ENCODE measurements around the gene GTSE1. TPM values are rescaled to one million over a fixed set of nuclear protein-coding genes. Genes with fewer than 3 reads are reported as not detected.

GTSE1 gene
- polyA plus RNA-seq, 4 donors: 14.4 to 18.4 (median 15.7) TPM

DNA sequence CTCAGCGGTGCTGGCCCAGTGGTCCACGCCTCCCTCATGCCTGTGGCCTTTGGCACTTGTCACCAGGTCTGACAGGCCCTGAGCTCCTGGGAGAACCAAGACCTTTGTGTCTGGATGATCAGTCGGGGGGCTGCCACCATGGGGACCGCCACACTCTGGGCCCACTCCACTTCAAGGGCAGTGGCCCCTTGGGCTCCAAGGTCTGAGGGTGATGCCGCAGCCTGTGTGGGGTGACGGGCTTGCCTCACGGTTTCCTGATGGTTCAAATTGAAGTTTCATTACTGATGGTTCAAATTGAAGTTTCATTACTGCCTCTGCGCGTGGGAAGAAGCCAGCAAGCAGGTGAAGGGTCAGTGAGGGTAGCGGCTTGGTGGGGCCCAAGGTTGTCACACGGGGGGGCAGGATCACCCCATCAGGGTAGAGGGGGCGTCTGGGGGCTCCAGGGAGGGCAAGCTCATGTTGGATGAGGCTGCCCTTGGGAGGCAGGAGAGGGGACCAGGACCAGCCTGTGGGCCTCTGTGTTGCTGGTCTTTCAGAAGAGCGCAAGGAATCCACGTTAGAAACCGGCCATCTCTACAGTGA is 66.4 kb downstream of the GTSE1 start:
- no peak for DNase-seq (ENCODE audit: low read depth in 4 of 4, low spot score in 3 of 4)

DNA sequence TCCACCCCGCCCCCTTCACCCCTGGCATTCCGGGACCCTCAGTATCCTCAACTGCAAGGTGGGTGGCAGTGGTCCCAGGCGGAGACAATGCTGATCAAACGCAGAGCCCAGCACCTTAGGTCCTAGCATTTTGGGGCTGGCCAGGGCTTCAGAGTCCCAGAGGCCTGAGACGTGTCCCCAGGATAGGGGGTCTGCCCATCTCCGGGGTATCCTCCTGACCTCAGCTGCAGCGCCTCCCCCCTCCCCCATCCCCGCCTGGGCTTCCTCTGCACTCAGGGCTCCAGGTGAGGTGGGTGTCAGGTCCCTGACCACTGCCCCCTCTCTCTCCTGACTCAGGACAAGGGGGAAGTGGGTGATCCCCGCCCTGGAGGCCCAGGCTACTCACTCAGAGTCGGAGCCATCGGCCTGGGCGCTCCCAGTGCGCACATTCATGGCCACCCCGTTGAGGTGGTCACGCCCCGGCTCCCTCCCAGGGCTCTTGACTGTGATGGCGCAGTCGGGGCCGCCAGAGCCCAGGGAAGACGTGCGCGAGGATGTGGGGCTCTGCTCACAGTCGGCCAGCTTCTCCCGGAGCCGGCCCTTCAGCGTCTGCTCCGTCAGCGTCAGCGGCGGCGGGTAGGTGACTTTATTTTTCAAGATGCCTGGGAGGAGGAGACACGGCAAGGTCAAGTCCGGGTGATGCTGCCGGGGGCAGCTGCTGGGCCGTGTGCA is 67.1 kb downstream of the GTSE1 start:
- no peak for DNase-seq (ENCODE audit: low read depth in 4 of 4, low spot score in 3 of 4)

DNA sequence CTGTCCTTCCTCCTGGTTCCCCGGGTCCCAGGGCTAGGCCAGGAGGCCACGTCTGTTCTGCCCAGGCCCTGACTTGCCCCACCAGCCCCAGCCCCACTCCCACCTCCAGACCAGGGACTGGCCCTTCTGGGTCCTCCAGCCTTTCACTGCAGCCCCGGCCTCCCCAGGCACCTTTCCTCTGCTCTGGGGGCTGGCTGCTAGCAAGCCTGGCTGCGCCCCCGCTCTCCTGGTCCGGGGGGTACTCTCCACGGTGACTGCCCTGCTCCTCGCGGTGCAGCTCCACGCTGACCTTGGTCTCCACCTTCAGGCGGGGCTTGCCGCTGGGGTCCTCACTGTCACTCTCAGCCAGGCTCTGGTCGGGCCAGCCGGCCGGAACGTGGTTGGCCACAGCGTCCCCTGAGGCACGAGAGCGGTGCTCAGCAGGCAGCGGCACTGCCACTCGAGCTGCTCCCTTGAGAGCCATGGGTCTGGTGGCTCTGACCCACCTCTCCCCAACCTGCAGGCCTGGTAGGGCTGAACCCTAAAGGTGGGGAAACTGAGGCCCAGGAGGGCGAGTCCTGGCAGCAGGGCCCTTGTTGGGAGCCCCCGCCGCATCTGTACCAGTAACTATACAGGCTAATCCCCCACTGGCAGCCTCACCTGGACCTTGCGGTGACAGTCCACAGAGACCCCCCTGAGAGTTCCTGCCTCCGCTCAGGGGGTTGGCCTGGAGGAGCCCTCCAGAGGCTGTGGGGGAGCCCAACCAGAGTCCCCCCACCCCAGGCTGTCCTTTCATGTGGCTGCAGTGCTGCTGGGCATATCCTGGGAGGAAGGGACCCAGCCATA is 67.9 kb downstream of the GTSE1 start:
- DNase-seq (ENCODE audit: low read depth in 4 of 4, low spot score in 3 of 4): no peak

DNA sequence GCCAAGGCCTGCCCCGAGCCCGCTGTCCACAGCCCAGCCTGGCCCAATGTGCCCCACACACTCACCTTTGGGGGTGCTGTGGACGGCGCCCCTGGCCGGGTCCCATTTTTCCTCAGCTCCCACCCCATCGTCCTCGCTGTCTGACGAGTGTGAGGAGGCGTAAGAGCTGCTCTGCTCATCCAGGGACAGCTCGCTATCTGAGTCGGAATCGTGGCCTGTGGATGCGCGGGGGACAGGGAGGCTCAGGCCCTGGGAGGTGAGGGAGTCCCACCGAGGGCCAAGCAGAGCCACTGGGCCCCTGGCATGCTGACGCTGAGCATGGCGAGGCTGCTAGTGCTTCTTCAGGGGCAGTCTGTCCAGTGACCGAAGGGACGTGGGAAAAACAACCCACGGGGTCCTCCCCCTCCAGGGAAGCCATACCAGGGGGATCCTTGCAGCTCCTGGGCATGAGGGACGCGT is 68.5 kb downstream of the GTSE1 start:
- no peak for DNase-seq (ENCODE audit: low read depth in 4 of 4, low spot score in 3 of 4)

DNA sequence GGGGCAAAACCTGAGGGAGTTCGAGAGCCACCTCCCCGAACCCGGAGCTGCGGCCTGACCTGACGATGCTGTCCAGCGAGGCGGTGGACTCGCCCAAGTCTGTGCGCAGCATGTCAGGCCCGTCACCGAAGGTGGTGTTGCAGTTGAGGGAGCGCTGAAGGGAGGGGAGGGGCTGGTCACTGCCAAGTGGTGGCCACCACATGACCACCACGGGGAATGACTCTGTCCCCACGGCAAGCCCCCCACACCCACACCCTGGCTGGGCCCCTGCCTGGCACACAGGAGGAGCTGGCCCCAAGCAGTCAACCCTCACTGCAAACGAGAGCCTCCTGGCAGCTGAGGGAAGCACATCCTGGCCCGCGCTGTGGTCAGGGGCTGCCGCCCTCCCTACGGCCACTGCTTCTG is 69.7 kb downstream of the GTSE1 start:
- DNase-seq (ENCODE audit: low read depth in 4 of 4, low spot score in 3 of 4): no peak

DNA sequence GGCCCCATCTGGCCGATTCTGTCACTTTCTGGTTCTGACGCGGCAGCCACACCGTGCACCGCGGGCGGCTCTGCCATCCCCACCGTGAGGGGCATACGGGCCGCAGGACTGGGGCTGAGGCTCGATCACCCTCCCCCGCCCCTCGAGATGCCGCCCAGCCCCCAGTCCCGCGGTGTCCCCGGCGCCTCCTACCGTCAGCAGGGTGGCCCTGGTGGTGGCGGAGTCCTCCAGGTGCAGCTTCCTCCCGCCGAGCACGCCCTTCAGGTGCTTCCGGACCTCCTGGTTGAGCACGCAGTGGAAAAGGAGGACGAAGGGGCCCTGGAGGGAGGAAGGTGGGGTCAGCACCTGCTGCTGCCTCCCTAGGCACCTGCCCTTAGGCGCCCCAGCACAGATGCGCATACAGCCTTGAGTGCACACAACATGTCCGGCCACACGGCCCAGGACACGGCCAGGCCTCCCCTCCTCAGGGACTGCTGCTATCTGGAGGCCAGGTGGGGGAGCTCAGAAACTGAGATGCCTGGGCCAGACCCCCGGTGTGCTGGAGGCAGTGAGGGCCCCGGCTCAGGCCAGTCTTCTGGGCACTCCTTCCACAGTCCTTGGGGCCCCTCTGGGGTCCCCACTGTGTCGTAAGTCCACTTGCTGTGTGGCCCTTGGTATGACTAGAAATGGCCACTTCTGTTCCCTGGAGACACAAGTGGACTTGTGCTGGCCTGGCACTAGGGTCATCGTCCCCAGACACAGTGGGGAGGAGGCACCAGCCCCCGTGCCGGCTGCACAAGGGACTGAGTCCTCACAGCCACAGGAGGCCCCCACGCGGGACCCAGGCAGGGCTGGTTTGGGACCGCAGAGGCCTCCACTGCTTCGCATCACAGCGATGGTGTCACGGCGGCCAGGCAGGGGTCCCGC is 70.4 kb downstream of the GTSE1 start:
- no peak for DNase-seq (ENCODE audit: low read depth in 4 of 4, low spot score in 3 of 4)

DNA sequence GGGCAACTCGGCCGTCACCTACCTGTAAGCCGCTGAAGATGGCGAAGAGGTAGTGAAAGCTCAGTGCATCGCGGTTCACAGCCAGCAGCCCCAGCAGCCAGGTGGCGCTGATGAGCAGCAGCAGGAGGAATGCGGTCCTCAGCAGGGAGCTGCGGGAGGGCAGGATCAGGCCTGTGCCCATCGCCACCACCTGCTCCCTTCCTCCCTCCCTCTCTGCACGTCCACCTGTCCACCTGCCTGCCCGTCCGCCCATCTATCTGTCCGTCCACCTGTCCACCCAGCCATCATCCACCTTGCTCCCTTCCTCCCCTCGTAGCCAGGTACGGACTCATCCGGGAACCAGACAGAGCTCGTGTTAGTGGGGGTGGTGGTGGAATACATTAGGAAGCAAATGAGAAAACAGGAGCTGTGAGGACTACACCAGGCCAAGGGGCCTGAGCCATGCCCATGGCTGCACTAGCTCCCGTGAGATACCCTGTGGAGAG is 71.1 kb downstream of the GTSE1 start:
- DNase-seq (ENCODE audit: low read depth in 4 of 4, low spot score in 3 of 4): no peak

DNA sequence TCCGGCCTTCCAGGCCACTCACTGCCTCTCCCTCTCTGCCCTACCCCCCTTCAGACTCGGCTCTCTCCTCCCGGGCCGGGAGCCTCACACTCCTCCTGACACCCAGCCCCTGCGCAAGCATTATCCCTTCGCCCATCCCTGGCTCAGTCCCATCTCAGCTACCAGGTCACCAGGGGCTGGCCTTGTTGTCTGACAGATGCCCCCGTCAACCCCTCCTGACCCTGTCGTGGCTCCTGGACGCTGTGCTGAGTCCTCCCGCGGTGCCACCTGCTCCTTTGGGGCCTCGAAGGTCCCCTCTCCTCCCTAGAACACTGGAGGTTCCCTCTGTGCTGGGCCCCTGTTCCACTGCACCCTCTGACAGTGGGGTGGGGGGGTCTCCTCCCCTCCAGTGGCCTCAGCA is 71.8 kb downstream of the GTSE1 start:
- no peak for DNase-seq (ENCODE audit: low read depth in 4 of 4, low spot score in 3 of 4)

DNA sequence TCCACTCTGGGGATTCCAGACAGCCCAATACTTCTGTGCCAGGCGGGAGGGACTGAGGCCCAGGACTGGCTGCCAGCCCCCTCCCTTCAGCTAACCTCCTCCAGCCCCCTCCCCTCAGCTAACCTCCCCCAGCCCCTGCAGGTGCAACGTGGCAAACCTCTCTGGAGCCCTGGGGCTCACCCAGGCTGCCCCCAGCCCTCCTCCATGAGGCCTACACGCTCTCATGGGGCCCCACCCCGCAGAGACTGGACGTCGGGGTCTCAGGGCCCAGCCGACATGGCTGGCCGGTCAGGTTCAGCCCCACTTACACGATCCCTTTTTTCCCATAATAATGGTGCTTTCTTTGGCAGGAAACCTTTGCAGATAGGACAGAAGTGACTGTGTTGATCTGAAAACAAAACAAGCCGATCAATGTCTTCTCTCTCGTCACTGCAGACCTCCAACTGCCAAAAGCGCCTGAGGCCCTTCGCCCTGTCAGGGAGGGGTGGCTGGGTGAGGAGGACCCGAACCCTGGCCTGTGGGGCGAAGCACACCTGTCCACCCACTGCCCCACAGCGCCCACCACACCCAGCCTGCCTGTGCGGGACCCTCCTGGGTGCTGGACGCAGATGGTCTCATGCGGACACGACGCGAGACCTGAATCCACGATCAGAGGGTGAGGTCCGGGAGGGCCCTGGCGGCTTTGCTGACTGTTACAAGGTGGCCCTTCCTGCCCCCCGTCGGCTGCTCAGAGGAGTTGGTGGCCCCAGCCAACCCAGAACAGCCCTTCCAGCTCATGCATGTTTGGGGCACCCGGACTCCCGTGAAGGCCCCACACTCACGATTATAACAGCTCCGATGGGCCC is 72.4 kb downstream of the GTSE1 start:
- no peak for DNase-seq (ENCODE audit: low read depth in 4 of 4, low spot score in 3 of 4)

DNA sequence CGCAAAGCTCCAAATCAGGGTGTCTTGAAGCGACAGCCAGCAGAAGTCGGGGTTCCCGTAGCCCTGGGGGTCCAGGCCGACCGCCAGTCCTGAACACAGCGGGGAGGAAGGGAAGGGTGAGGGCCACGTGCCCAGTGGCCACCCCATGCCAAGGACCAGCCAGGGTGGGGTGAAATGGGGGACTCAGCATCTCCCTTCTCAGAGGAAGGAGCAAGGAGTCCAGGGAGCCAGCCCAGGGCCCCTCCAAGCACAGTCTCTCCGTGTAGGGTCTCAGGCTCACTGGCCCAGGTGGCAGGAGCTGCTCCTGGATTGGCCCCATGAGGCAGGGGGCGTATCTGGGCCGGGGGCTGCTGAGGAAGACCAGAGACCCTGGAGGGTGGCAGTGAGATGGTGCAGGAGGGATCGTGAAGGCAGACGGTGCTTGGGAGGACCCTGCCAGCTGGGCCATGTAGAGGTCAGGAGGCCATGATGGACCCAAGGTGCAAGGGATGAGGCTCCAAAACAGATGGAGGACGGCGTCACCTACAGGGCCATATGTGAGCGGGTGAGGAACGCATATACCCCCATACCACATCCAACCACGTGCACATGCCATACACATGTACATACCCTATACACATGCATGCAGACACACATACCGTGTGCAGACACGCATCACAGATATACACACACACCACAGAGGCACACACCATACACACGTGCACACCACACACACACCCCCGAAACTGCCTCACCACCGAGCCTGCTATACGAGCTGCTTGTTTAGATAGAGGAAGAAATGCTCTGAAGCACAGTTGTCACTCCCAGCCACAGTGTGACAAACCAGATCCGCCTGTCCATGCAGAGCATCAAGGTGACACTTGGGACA is 73.3 kb downstream of the GTSE1 start:
- no peak for DNase-seq (ENCODE audit: low read depth in 4 of 4, low spot score in 3 of 4)

DNA sequence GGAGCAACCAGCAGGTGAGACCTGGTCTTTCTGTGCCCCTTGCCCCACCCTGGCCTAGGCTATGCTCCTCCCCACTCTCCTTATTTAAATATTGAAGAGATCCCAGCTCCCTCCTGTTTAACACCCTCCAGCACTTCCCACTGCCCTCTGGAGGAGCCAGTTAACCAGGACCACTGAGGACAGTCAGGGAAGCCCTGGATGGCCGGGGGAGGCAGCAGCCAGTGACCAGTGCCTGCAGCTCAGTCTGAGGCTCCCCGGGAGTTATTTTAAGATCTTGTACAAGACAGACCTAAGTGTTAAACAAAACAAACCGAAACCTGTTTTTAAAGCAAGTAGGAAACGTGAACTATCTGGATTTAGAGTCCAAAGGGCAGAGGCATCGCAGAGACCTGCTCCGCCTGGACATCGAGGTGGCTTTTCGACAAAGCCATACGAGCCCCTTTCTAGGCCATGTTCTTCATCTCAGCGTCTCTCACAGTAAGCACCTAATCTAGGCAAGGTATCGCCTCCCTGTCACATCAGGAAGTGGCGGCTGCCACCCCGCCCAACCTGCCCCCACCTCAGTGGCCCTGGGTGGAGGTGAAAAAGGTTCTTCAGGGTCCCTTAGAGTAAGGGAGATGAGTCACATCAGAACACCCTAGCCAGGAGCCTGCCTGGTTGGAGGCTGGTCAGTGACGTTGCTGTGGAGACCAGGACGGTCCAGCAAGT is 74.1 kb downstream of the GTSE1 start:
- no peak for DNase-seq (ENCODE audit: low read depth in 4 of 4, low spot score in 3 of 4)

DNA sequence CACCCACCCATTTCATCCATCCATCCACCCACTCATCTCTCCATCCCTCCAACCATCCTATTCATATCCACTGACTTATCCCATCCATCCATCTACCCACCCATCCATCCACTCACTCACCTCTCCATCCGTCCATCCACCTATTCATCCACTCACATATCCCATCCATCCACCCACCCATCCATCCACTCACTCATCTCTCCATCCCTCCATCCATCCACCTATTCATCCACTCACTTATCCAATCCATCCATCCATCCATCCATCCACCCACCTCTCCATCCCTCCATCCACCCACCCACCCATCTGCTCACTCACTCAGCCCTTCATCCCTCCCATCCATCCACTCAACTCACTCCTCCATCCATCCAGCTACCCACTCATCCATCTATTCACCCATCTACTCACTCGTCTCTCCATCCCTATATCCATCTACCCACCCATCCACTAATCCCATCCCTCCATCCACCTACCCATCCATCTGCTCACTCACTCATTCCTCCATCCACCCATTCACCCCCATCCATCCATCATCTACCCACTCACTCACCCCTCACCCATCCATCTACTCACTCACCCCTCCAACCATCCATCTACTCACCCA is 75.1 kb downstream of the GTSE1 start:
- DNase-seq (ENCODE audit: low read depth in 4 of 4, low spot score in 3 of 4): no peak

DNA sequence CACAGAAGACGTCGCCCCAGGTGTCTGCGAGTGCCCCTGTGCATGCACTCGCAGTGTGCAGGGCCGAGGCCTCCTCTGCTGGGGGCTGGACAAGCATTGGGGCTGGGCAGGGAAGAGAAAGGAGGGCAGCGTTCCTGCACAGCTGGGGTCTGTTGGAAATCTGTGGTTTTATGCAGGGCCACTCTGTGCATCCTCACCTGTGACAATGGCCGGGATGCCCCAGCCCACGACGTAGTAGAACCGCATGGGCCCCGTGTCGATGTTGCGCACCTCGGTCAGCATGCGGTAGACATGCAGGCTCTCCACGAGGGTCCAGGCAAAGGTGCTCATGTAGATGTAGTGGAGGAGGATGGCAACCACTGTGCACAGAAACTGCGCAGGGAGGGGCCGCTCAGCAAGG is 76.0 kb downstream of the GTSE1 start:
- DNase-seq (ENCODE audit: low read depth in 4 of 4, low spot score in 3 of 4): no peak

DNA sequence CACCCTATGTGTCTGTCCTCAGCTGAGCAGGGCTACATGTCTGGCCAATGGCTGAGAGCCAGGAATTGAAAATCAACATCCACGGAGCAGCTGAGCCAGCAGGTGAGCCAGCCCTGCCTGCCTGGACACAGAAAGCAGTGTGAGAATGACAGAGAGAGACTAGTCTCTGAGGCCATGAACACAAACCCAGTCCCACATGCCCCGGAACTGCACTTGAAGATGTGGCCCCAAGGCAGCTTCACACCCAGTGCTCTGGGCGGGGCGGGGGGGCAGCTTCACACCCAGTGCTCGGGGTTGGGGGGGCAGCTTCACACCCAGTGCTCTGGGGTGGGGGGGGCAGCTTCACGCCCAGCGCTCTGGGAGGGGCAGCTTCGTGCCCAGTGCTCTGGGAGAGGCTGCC is 76.5 kb downstream of the GTSE1 start:
- no peak for DNase-seq (ENCODE audit: low read depth in 4 of 4, low spot score in 3 of 4)

DNA sequence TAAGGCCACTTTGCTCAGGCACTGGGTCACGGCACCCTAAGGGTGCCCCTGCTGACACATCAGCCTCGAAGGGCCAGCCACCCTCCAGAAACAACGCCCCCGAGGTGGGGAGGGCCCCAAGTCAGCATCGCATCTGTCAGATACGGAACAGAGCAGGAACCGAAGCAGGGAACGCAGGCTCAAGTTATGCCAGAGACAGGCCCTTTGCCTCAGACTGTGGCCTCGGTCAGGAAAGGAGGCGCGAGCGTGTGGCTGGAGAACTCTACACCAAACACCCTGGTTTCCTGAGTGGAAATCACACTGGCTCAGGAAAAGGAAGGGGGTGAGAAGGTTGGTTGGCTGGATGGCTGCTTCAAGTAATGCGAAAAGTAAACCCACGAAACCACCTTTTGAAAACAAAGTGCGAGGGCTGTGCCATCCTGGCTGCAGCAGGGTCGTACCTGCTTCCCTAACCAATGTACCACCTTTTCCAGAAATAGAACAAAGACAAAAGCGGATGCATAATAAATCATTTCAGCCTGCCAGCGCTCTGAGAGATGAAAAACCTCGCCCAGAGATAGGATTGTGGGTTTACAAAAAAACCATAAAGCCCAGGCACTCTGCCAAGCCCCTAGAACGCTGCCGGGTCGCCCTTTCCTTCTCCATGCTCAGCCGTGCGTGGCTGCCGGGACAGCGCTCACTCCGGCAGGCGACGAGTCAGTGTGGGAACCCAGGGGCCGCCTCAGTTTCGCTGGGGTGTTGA is 77.4 kb downstream of the GTSE1 start:
- no peak for DNase-seq (ENCODE audit: low read depth in 4 of 4, low spot score in 3 of 4)

DNA sequence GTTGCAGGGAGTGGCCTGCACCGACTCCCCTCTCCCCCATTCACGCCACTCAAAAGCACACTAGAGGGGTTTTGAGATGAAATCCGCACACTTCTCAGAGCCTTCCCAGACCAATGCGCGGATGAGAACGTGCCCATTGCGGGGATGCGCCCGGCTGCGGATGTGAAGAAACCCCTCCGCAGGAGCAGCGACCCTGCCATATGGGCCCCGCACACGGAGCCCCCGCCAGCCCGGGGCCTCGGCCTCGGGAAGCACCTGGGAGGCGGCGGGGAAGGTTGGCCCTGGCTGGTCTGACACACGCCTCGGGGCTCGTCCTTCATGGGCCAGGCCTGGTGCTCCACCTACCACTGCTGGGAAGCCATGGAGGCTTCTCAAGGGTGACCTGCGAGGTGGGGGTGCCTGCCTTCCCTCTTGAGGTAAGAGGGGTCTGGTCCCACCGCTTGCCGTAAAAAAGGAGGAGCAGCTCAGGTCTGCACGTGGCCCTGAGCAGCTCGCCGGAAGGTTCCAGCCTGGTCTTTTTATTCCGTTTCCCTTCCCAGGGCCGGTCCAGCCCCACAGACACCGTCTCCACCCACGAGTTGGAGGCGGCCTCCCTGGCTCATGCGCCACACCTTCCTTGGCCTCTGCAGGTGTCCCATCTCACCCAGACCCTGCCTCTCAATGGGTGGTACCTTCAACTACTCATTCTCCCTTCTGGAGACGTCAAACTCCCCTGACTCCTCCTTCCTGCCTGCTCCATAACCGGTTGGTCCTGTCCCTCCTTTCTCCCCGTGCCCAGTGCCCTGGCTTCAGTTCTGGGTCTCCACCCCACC is 78.2 kb downstream of the GTSE1 start:
- no peak for DNase-seq (ENCODE audit: low read depth in 4 of 4, low spot score in 3 of 4)

All from right renal pelvis (tissue), 4 donors.